ENCODE results near the gene TUBB3. TPM values are rescaled to one million over a fixed set of nuclear protein-coding genes. Genes with fewer than 3 reads are reported as not detected.

Gene TUBB3
- total and polyA plus RNA-seq, 2 of the 8 experiments (the other 6 are each of a cell fraction or from before 2014, with no cell fraction given): 275 to 393 TPM

GRCh38 chr16:89892635-89893034, 30.5 kb upstream of the TUBB3 start:
- POLR2A ChIA-PET (ENCODE audit: partially characterized antibody): interaction anchor here (1.5 kb wide), 1 partner anchor 11 kb away, joined by 3 read pairs; no protein-coding TSS in a partner anchor
- Histone ChIP-seq H3K23me2 (ENCODE audit: low read depth, low read length) (no peaks in the 10 kb centered on the region), H3K9ac (replicated peaks in 1 of 4; ENCODE audit: extremely low read depth in 1 of 4, low read depth in 3 of 4, low read length in 3 of 4) (no peak overlapping the region), H3K79me2 (ENCODE audit: control insufficient read depth in 1 of 2, insufficient read depth in 2 of 2, low read length in 2 of 2) (no peaks in the 10 kb centered on the region), H3K18ac (ENCODE audit: extremely low read depth, low read length) (no peak overlapping the region), H3K56ac (replicated peaks; ENCODE audit: insufficient read length, low read depth, low read length) (no peak overlapping the region), H3K14ac (ENCODE audit: insufficient read length) (no peak overlapping the region), H2BK12ac (ENCODE audit: low read depth, low read length) (no peak overlapping the region), H3K27ac (ENCODE audit: low read depth, low read length) (no peak overlapping the region), H3K4me3 (ENCODE audit: extremely low read depth in 1 of 4, insufficient read depth in 2 of 4, low read depth in 3 of 4, low read length in 4 of 4) (no peak overlapping the region), H4K91ac (replicated peaks; ENCODE audit: insufficient read length, low read length) (no peak overlapping the region), H3K4me2 (ENCODE audit: insufficient read depth in 1 of 2, low read depth in 2 of 2, low read length in 2 of 2) (no peak overlapping the region), H2BK120ac (replicated peaks; ENCODE audit: low read depth, low read length) (no peak overlapping the region), H2BK20ac (ENCODE audit: low read length) (no peak overlapping the region), H3K79me1 (ENCODE audit: low read depth, low read length) (peaks cover 2% of the 10 kb centered on the region; the same call in 1 of the 2 replicates), H2AFZ (ENCODE audit: low read length) (no peak overlapping the region), H2BK15ac (ENCODE audit: low read length) (no peak overlapping the region), H3K23ac (ENCODE audit: insufficient read length) (no peak overlapping the region), H3K4ac (replicated peaks; ENCODE audit: insufficient read length, low read depth, low read length) (no peak overlapping the region), H2AK5ac (ENCODE audit: low read depth, low read length) (no peak overlapping the region), H3K9me3 (ENCODE audit: insufficient read depth in 2 of 2, low read depth in 1 of 2, low read length in 1 of 2) (no peaks in the 10 kb centered on the region), H3K36me3 (ENCODE audit: control insufficient read depth in 2 of 4, insufficient read depth in 4 of 4, low read length in 3 of 4) (peaks cover 2 to 28% (median 16%) of the 10 kb centered on the region in 4 experiments; a peak in 6 of 8 replicates), H4K20me1 (replicated peaks in 1 of 2; ENCODE audit: control insufficient read depth in 1 of 2, insufficient read depth in 2 of 2, low read length in 2 of 2) (peaks cover 5 to 14% of the 10 kb centered on the region in 2 experiments), H3K4me1 (replicated peaks in 1 of 4; ENCODE audit: control insufficient read depth in 3 of 4, insufficient read depth in 4 of 4, low read length in 3 of 4) (no peaks in the 10 kb centered on the region), H3K27me3 (replicated peaks in 1 of 4; ENCODE audit: control insufficient read depth in 3 of 4, extremely low read depth in 1 of 4, insufficient read depth in 3 of 4, low read length in 3 of 4) (no peaks in the 10 kb centered on the region), H2BK5ac (ENCODE audit: low read depth, low read length) (no peak overlapping the region), H4K5ac (ENCODE audit: insufficient read length, low read depth, low read length) (no peak overlapping the region), H4K8ac (ENCODE audit: extremely low read depth, insufficient read depth, low read length) (no peak overlapping the region)
- WGBS, 2 experiments (ENCODE audit: extremely low coverage in 1 of 2, insufficient coverage in 1 of 2, insufficient read length in 1 of 2, insufficient replicate concordance in 2 of 2, low coverage in 1 of 2, low lambda C conversion rate in 2 of 2, missing lambda C conversion rate in 1 of 2): 96% methylated on average over 9 of the region's 9 CpGs; no CpG with 5 or more reads in 1 of the 2 experiments
- CTCF ChIA-PET (ENCODE audit: partially characterized antibody): interaction anchor here (0.8 to 4.9 kb wide), 4 partner anchors 17 to 188 kb away, joined by 3 to 41 read pairs (median 3); no protein-coding TSS in a partner anchor
- FAIRE-seq (no peak), DNase-seq (ENCODE audit: low read depth in 1 of 2, low spot score in 2 of 2) (no peak)
- TF ChIP-seq BACH1 (IDR thresholded peaks at IDR 0.05; ENCODE audit: low read length): no peak
- TF ChIP-seq EZH2 (IDR thresholded peaks at IDR 0.05; ENCODE audit: low read depth, low read length, severe bottlenecking): no peak
- no peak for TF ChIP-seq SRF (IDR thresholded peaks at IDR 0.05; ENCODE audit: low read depth, low read length)
- no peak for TF ChIP-seq GABPA (IDR thresholded peaks at IDR 0.05; ENCODE audit: borderline replicate concordance, insufficient read depth, low read length)
- no peak for TF ChIP-seq SIX5 (IDR thresholded peaks at IDR 0.05; ENCODE audit: low read depth, low read length)
- TF ChIP-seq FOSL1 (IDR thresholded peaks at IDR 0.05; ENCODE audit: insufficient read depth, low read depth, low read length): no peak
- TF ChIP-seq RBBP5 (IDR thresholded peaks at IDR 0.05; ENCODE audit: borderline replicate concordance, low read depth, low read length): no peak
- no peak for TF ChIP-seq CREB1 (IDR thresholded peaks at IDR 0.05)
- TF ChIP-seq SP4 (IDR thresholded peaks at IDR 0.05; ENCODE audit: low read length): no peak
- TF ChIP-seq CHD2 (IDR thresholded peaks at IDR 0.05; ENCODE audit: low read length): no peak
- TF ChIP-seq EP300 (IDR thresholded peaks at IDR 0.05; ENCODE audit: borderline replicate concordance in 1 of 2, low read depth in 2 of 2, low read length in 2 of 2): no peak
- no peak for TF ChIP-seq ATF3 (IDR thresholded peaks at IDR 0.05; ENCODE audit: insufficient read depth, low read depth, low read length)
- TF ChIP-seq CBX5 (IDR thresholded peaks at IDR 0.05; ENCODE audit: low read depth, low read length): no peak
- no peak for TF ChIP-seq NANOG (IDR thresholded peaks at IDR 0.05; ENCODE audit: insufficient read depth, low read depth, low read length, poor library complexity, severe bottlenecking)
